ENCODE measurements around the gene PHLDB1.

Gene PHLDB1

GRCh38 chr11:118641397-118642019, 34.1 kb downstream of the PHLDB1 start:
- DNase-seq, result peak; percentile 91

- no peak for DNase-seq
Measured at GRCh38 chr11:118643142-118643994, 36.0 kb downstream of the PHLDB1 start.

GRCh38 chr11:118643995-118644345, 36.6 kb downstream of the PHLDB1 start:
- DNase-seq, result no peak

- no peak for DNase-seq
Measured at GRCh38 chr11:118644496-118644895, 37.1 kb downstream of the PHLDB1 start.

- no peak for DNase-seq
Measured at GRCh38 chr11:118645066-118645715, 37.8 kb downstream of the PHLDB1 start.

GRCh38 chr11:118646393-118646792, 39.0 kb downstream of the PHLDB1 start:
- DNase-seq, result no peak

- DNase-seq, result no peak
Measured at GRCh38 chr11:118648291-118648690, 40.9 kb downstream of the PHLDB1 start.

- DNase-seq, result no peak
Measured at GRCh38 chr11:118649941-118650340, 42.5 kb downstream of the PHLDB1 start.

GRCh38 chr11:118650366-118650765, 43.0 kb downstream of the PHLDB1 start:
- DNase-seq, result no peak

GRCh38 chr11:118651820-118652219, 44.4 kb downstream of the PHLDB1 start:
- no peak for DNase-seq

- no peak for DNase-seq
Measured at GRCh38 chr11:118652681-118653181, 45.3 kb downstream of the PHLDB1 start.

GRCh38 chr11:118653684-118654390, 46.4 kb downstream of the PHLDB1 start:
- DNase-seq, result no peak

GRCh38 chr11:118655486-118656190, 48.2 kb downstream of the PHLDB1 start:
- no peak for DNase-seq

GRCh38 chr11:118656563-118657165, 49.2 kb downstream of the PHLDB1 start:
- no peak for DNase-seq

- no peak for DNase-seq
Measured at GRCh38 chr11:118657238-118657637, 49.8 kb downstream of the PHLDB1 start.

GRCh38 chr11:118657709-118658428, 50.5 kb downstream of the PHLDB1 start:
- no peak for DNase-seq

GRCh38 chr11:118658429-118659313, 51.3 kb downstream of the PHLDB1 start:
- no peak for DNase-seq

- peak; percentile 85 for DNase-seq
Measured at GRCh38 chr11:118659314-118659952, 52.0 kb downstream of the PHLDB1 start.

GRCh38 chr11:118659953-118660680, 52.7 kb downstream of the PHLDB1 start:
- no peak for DNase-seq
